A673 (cell line): ENCODE data around the gene STXBP2. TPM values are rescaled to one million over a fixed set of nuclear protein-coding genes. Genes with fewer than 3 reads are reported as not detected.

ENCODE experiments used
- BruUV-seq: library from RNA; stranded (reverse); fragments of 400-500 nt; replicated peaks from 2 replicates; lab custom pipeline; 2021; lab: Mats Ljungman, UMichigan
- CTCF ChIA-PET: fragments of 300-600 bp; sonication (Branson Sonifier 250); formaldehyde crosslinking; loops from one replicate; lab custom pipeline; 2022; ENCODE audit warnings: antibody characterized with exemption; lab: Charles Lee
- POLR2A ChIA-PET: fragments of 300-600 bp; sonication (Branson Sonifier 250); formaldehyde crosslinking; loops from one replicate; lab custom pipeline; 2022; ENCODE audit warnings: antibody characterized with exemption; ENCODE audit not compliant: low non-redundant PET; lab: Charles Lee
- DNase-seq: peaks from one replicate; pipeline ENCODE4 v3.0.0-alpha.2; 2015; ENCODE audit warnings: low spot score
- H3K27ac ChIP-seq: fragments of 200-600 bp; sonication (generic); 2 replicates; pipeline ENCODE4 v1.5.1; 2016; ENCODE audit warnings: mixed run types, low read depth, mild to moderate bottlenecking, mixed read lengths, antibody characterized with exemption, low read length; ENCODE audit not compliant: poor library complexity, severe bottlenecking
- H3K27me3 ChIP-seq: fragments of 200-600 bp; sonication (generic); replicated peaks from 2 replicates; pipeline ENCODE4 v1.6.1; 2017; ENCODE audit warnings: mixed run types, low read depth, mild to moderate bottlenecking, mixed read lengths, antibody characterized with exemption, low read length; ENCODE audit not compliant: insufficient read depth, poor library complexity
- H3K36me3 ChIP-seq: fragments of 200-600 bp; sonication (generic); 2 replicates; pipeline ENCODE4 v1.6.1; 2016; ENCODE audit warnings: mixed run types, mild to moderate bottlenecking, mixed read lengths, antibody characterized with exemption, low read length; ENCODE audit not compliant: insufficient read depth, poor library complexity, severe bottlenecking
- H3K4me1 ChIP-seq: fragments of 200-600 bp; sonication (generic); 2 replicates; pipeline ENCODE4 v1.6.1; 2017; ENCODE audit warnings: mixed run types, mild to moderate bottlenecking, mixed read lengths, antibody characterized with exemption, low read length; ENCODE audit not compliant: insufficient read depth, poor library complexity, severe bottlenecking
- H3K4me3 ChIP-seq: fragments of 200-600 bp; sonication (generic); 2 replicates; pipeline ENCODE4 v1.5.1; 2016; ENCODE audit warnings: low read depth, mixed run types, mild to moderate bottlenecking, mixed read lengths, low read length; ENCODE audit not compliant: poor library complexity, severe bottlenecking
- H3K9me3 ChIP-seq: fragments of 200-600 bp; sonication (generic); 2 replicates; pipeline ENCODE4 v1.6.1; 2016; ENCODE audit warnings: mixed run types, low read depth, mild to moderate bottlenecking, mixed read lengths, antibody characterized with exemption, low read length; ENCODE audit not compliant: poor library complexity, severe bottlenecking
- EZH2 ChIP-seq: fragments of 200-600 bp; sonication (generic); IDR thresholded peaks from 2 replicates; pipeline ENCODE4 v1.6.1; 2017; ENCODE audit warnings: borderline replicate concordance, low read depth, mild to moderate bottlenecking, mixed read lengths, antibody characterized with exemption, low read length; ENCODE audit not compliant: poor library complexity, severe bottlenecking
- intact Hi-C: fragments of 100-400 bp; cut with micrococcal nuclease; formaldehyde crosslinking; loops from one replicate; pipeline ENCODE4 v1.10.0; 2022; ENCODE audit not compliant: unreplicated experiment
- microRNA-seq: library from miRNA; unstranded; fragments of <30 nt; microRNA quantifications from one replicate; pipeline ENCODE4 v1.2.0, GENCODE V29; 2021
- total RNA-seq: library from RNA; stranded (reverse); gene quantifications from 2 replicates; pipeline ENCODE4 v1.2.3, GENCODE V29; 2021
- TF ChIP-seq, protein P1 (sequence below): fragments of 300-800, 200-600 bp; sonication (generic); conservative IDR thresholded peaks from 2 replicates; pipeline ENCODE4 v1.5.1; 2017; ENCODE audit warnings: low read depth, mild to moderate bottlenecking, antibody characterized with exemption, low read length, moderate library complexity, mixed read lengths

The STXBP2 gene
- total RNA-seq, 1 experiment from 2014 or later = 49.8 TPM

DNA sequence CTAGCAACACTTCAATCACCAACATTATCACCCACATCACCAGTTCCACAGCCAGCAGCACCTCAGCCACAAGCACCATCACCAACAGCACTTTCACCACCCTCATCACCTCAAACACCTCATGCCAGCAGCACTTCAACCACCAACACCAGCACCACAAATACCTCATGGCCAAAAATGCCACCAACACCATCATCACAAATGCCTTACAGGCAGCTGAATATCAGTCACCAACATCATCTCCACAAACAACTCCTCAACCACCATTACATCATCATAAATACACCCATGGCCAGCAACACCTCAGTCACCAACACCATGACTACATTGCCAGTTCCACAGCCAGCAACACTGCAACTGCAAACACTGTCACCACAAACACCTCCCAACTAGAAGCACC lies 54.6 kb downstream of the STXBP2 start:
- Histone ChIP-seq H3K9me3 (no peaks in the 10 kb centered on the region), H3K27me3 (peaks cover 16% of the 10 kb centered on the region), H3K36me3 (no peaks in the 10 kb centered on the region), H3K4me3 (no peak overlapping the region), H3K4me1 (no peaks in the 10 kb centered on the region), H3K27ac (no peak overlapping the region)
- TF ChIP-seq, protein P1, sequence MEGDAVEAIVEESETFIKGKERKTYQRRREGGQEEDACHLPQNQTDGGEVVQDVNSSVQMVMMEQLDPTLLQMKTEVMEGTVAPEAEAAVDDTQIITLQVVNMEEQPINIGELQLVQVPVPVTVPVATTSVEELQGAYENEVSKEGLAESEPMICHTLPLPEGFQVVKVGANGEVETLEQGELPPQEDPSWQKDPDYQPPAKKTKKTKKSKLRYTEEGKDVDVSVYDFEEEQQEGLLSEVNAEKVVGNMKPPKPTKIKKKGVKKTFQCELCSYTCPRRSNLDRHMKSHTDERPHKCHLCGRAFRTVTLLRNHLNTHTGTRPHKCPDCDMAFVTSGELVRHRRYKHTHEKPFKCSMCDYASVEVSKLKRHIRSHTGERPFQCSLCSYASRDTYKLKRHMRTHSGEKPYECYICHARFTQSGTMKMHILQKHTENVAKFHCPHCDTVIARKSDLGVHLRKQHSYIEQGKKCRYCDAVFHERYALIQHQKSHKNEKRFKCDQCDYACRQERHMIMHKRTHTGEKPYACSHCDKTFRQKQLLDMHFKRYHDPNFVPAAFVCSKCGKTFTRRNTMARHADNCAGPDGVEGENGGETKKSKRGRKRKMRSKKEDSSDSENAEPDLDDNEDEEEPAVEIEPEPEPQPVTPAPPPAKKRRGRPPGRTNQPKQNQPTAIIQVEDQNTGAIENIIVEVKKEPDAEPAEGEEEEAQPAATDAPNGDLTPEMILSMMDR = no peak
- no peak for TF ChIP-seq EZH2
- POLR2A ChIA-PET = no interaction called here
- intact Hi-C loops = no loop called here
- no peak for DNase-seq
- no TSS peak for BruUV-seq
- CTCF ChIA-PET = no interaction called here

DNA sequence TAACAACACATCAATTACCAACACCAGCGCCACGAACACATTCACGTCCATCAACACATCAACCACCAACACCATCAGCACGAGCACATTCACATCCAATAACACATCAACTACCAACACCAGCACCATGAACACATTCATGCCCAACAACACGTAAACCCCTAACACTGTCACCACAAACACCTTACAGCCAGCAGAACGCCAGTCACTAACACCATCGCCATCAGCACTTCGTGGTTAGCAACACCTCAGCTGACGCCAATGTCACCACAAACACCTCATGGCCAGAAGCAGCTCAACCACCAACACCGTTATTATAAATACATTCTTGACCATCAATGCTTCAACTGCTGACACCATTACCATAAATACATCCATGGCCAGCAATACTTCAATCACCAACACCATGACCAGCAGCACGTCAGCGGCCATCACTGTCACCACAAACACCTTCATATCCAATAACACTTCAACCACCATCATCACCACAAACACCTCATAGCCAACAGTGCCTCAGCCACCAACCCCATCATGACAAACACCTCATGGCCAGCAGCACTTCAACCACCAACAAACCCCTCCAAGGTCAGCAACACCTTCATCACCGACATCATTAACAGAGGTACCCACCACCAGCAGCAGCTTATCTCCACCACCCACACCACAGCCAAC lies 55.6 kb downstream of the STXBP2 start:
- DNase-seq = no peak

DNA sequence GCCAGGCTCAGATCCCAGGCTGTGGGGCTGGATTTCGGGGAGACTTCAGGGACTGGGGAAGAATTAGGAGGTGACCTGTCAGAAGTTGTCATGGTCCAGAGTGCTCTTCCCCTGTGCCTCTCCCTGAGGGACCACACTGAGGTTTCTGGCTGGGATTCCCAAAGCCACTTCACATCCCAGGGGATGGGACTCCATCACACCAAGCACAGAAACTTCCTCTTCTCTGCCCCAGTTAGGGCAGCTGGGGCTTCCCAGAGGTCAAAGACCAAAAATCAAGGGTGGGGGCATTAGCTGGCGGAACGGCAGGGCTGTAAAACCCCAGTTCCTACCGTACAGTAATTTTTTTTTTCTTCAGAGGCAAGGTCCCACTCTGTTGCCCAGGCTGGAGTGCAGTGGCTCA lies 57.6 kb downstream of the STXBP2 start:
- TF ChIP-seq, protein P1 = no peak
- no peak for TF ChIP-seq EZH2
- DNase-seq = no peak
- Histone ChIP-seq H3K27ac (no peak overlapping the region), H3K9me3 (no peaks in the 10 kb centered on the region), H3K4me1 (no peaks in the 10 kb centered on the region), H3K36me3 (no peaks in the 10 kb centered on the region), H3K4me3 (no peak overlapping the region), H3K27me3 (peaks cover 12% of the 10 kb centered on the region)
- intact Hi-C loops = no loop called here
- ChIA-PET CTCF (interaction anchor here (0.7 kb wide), 1 partner anchor 109 kb away, joined by 5 read pairs; no protein-coding TSS in a partner anchor), POLR2A (no interaction called here)
- no TSS peak for BruUV-seq

More for the DNA sequence above, 55.6 kb downstream of the STXBP2 start:
- H3K27ac ChIP-seq = no peak overlapping the region
- H3K9me3 ChIP-seq = no peaks in the 10 kb centered on the region
- no peaks in the 10 kb centered on the region for H3K4me1 ChIP-seq
- TF ChIP-seq EZH2 = no peak
- TF ChIP-seq, protein P1 = no peak
- POLR2A ChIA-PET = no interaction called here
- intact Hi-C loops = no loop called here
- no peaks in the 10 kb centered on the region for H3K36me3 ChIP-seq
- H3K4me3 ChIP-seq = no peak overlapping the region
- no TSS peak for BruUV-seq
- CTCF ChIA-PET = no interaction called here
- H3K27me3 ChIP-seq = peaks cover 16% of the 10 kb centered on the region

Small RNAs within 50 kb of the gene (microRNA-seq; reads per million reads assigned to microRNA genes)
- not detected for gene MIR6792

Other genes starting within 250 kb of the STXBP2 start
- gene PEX11G, start 148.1 kb upstream of the STXBP2 start, total RNA-seq = 1.1 and 1.9 TPM in 2 replicates
- gene ZNF358, start 121.0 kb upstream of the STXBP2 start, total RNA-seq = 44.1 and 48.2 TPM in 2 replicates
- 25.7 and 28.4 TPM in 2 replicates for gene MCOLN1, start 114.5 kb upstream of the STXBP2 start, total RNA-seq
- gene PNPLA6, start 101.4 kb upstream of the STXBP2 start, total RNA-seq = 70.4 and 73.9 TPM in 2 replicates
- gene CAMSAP3, start 41.2 kb upstream of the STXBP2 start, total RNA-seq = 1.2 and 3.4 TPM in 2 replicates
- 46.8 and 50.4 TPM in 2 replicates for gene XAB2, start 7.6 kb upstream of the STXBP2 start, total RNA-seq
- gene PET100, start 7.3 kb upstream of the STXBP2 start, total RNA-seq = 129 and 130 TPM in 2 replicates
- not detected in 2 replicates for gene PCP2, start 3.4 kb upstream of the STXBP2 start, total RNA-seq
- not detected in 2 replicates for gene RETN, start 31.9 kb downstream of the STXBP2 start, total RNA-seq
- 4.0 and 4.1 TPM in 2 replicates for gene MCEMP1, start 40.0 kb downstream of the STXBP2 start, total RNA-seq
- 105 and 107 TPM in 2 replicates for gene TRAPPC5, start 43.7 kb downstream of the STXBP2 start, total RNA-seq
- gene FCER2, start 65.0 kb downstream of the STXBP2 start, total RNA-seq = not detected in 2 replicates
- not detected in 2 replicates for gene CLEC4G, start 95.0 kb downstream of the STXBP2 start, total RNA-seq
- not detected in 2 replicates for gene CD209, start 110.4 kb downstream of the STXBP2 start, total RNA-seq
- gene CLEC4M, start 126.1 kb downstream of the STXBP2 start, total RNA-seq = not detected in 2 replicates
- gene EVI5L, start 193.1 kb downstream of the STXBP2 start, total RNA-seq = 4.8 and 8.8 TPM in 2 replicates
- gene PRR36, start 237.3 kb downstream of the STXBP2 start, total RNA-seq = 3.3 and 4.9 TPM in 2 replicates